Measurements from ENCODE around the gene CCDC134. TPM values are rescaled to one million over a fixed set of nuclear protein-coding genes. Genes with fewer than 3 reads are reported as not detected.

Gene CCDC134
- total RNA-seq, 1 experiment from 2014 or later = 20.1 TPM

DNA sequence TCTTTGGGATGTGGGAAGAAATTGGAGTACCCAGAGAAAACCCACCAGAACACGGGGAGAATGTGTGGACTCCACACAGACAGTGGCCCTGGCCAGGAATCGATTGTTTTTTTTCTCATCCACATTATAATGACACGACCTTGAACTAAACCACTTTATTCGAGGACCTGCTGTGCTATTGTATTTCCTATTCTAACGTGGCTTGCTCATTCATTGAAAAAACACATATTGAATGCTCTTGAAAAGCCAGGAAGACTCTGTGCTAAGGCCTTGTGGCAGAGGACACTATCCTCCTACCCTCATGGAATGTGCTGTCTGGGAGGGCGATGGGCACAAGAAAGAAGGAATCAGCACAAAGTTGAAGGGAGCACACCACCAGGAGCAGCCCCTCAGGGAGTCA is 23.3 kb downstream of the CCDC134 start:
- CTCF ChIA-PET = no interaction called here
- DNase-seq = no peak
- Mint-ChIP-seq H3K36me3 (ENCODE audit: insufficient read depth, unreplicated experiment) (peaks cover 9% of the 10 kb centered on the region), H3K4me3 (ENCODE audit: low read depth, unreplicated experiment) (no peak overlapping the region), H3K27me3 (ENCODE audit: unreplicated experiment) (no peaks in the 10 kb centered on the region), H3K27ac (ENCODE audit: unreplicated experiment) (no peak overlapping the region), H3K4me1 (ENCODE audit: low read depth, unreplicated experiment) (peaks cover 20% of the 10 kb centered on the region), H3K9me3 (ENCODE audit: low read depth, unreplicated experiment) (no peaks in the 10 kb centered on the region)
- no TSS peak for BruUV-seq (replicated peaks)
- intact Hi-C loops (cut with micrococcal nuclease; ENCODE audit: unreplicated experiment) = no loop called here
- TF ChIP-seq, protein P1, sequence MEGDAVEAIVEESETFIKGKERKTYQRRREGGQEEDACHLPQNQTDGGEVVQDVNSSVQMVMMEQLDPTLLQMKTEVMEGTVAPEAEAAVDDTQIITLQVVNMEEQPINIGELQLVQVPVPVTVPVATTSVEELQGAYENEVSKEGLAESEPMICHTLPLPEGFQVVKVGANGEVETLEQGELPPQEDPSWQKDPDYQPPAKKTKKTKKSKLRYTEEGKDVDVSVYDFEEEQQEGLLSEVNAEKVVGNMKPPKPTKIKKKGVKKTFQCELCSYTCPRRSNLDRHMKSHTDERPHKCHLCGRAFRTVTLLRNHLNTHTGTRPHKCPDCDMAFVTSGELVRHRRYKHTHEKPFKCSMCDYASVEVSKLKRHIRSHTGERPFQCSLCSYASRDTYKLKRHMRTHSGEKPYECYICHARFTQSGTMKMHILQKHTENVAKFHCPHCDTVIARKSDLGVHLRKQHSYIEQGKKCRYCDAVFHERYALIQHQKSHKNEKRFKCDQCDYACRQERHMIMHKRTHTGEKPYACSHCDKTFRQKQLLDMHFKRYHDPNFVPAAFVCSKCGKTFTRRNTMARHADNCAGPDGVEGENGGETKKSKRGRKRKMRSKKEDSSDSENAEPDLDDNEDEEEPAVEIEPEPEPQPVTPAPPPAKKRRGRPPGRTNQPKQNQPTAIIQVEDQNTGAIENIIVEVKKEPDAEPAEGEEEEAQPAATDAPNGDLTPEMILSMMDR (IDR thresholded peaks at IDR 0.05; ENCODE audit: unreplicated experiment) = no peak

DNA sequence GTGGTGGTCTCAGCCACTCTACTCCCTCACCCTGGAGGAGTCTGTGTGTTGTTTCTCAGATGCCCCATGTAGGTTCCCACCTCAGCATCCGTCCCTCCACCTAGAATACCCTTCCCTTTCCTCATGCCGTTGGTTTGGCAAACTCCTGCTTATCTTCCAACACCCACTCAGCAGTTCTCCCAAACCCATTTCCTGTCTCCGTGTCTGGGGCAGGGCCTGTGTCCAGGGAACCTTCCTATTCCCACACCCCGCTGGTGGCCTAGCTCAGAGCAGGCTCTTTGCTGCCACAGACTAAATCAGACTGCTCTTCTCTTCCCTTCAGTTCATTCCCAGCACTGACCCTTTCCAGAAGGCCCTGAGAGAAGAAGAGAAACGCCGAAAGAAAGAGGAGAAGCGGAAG is 24.9 kb downstream of the CCDC134 start:
- TF ChIP-seq, protein P1 (IDR thresholded peaks at IDR 0.05; ENCODE audit: unreplicated experiment) = no peak
- Mint-ChIP-seq H3K36me3 (ENCODE audit: insufficient read depth, unreplicated experiment) (peaks cover 9% of the 10 kb centered on the region), H3K4me3 (ENCODE audit: low read depth, unreplicated experiment) (no peak overlapping the region), H3K27me3 (ENCODE audit: unreplicated experiment) (no peaks in the 10 kb centered on the region), H3K9me3 (ENCODE audit: low read depth, unreplicated experiment) (no peaks in the 10 kb centered on the region), H3K4me1 (ENCODE audit: low read depth, unreplicated experiment) (peaks cover 28% of the 10 kb centered on the region), H3K27ac (ENCODE audit: unreplicated experiment) (no peak overlapping the region)
- intact Hi-C loops (cut with micrococcal nuclease; ENCODE audit: unreplicated experiment) = no loop called here
- BruUV-seq (replicated peaks) = no TSS peak
- CTCF ChIA-PET = no interaction called here
- DNase-seq = no peak

GRCh38 chr22:41826021-41826420 is 25.5 kb downstream of the CCDC134 start:
- H3K4me1 Mint-ChIP-seq (ENCODE audit: low read depth, unreplicated experiment) = peaks cover 28% of the 10 kb centered on the region
- no peak overlapping the region for H3K27ac Mint-ChIP-seq (ENCODE audit: unreplicated experiment)
- no peaks in the 10 kb centered on the region for H3K27me3 Mint-ChIP-seq (ENCODE audit: unreplicated experiment)
- H3K9me3 Mint-ChIP-seq (ENCODE audit: low read depth, unreplicated experiment) = no peaks in the 10 kb centered on the region
- H3K4me3 Mint-ChIP-seq (ENCODE audit: low read depth, unreplicated experiment) = no peak overlapping the region
- peaks cover 5% of the 10 kb centered on the region for H3K36me3 Mint-ChIP-seq (ENCODE audit: insufficient read depth, unreplicated experiment)
- no TSS peak for BruUV-seq (replicated peaks)
- CTCF ChIA-PET = no interaction called here
- intact Hi-C loops (cut with micrococcal nuclease; ENCODE audit: unreplicated experiment) = no loop called here
- no peak for DNase-seq
- TF ChIP-seq, protein P1 (IDR thresholded peaks at IDR 0.05; ENCODE audit: unreplicated experiment) = no peak

DNA sequence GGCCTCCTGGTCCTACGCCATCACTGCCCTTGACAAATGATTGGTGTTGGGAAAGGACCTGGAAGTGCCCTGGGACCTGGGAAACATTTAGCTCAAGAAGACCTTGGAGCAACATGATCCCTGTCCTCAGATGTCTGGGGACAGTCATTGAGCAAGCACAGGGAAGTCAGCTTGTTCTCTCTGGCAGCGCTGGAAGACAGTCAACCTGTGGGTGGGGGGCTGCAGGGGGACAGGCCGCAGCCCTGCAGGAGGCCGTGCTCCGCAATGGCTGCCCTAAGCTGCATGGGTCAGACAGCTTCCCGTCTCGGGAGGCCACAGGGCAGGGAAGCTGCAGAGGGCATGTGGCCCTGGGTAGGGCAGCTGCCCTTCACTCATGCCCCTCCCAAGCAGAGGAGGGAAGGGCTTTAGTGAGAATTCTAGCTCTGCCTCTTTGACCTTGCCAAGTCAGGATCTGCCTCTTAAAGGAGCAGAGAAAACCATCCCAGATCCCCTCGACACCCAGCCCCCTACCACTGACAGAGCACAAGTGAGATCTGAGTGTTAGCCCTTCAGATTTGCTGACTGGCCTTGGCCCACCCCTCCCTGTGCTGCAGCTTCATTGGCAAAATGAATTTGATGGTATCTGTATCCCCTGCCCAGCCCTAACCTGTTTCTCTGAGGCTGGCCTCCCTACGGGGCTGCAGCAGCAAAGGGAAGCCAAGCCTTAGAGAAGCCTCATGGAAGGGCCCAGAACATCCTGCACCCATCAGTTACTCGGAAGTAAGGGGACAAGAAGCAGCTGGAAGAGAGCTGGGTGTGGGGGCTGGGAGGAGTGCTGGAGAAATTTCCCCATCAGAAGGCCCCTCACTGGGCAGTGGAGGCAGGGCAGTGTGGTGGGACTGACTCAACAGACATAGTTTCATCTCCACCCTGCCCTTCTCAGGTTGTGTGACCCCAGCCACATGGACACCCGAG is 26.2 kb downstream of the CCDC134 start:
- TF ChIP-seq, protein P1 (IDR thresholded peaks at IDR 0.05; ENCODE audit: unreplicated experiment) = no peak
- Mint-ChIP-seq H3K36me3 (ENCODE audit: insufficient read depth, unreplicated experiment) (peaks cover 5% of the 10 kb centered on the region), H3K4me3 (ENCODE audit: low read depth, unreplicated experiment) (no peak overlapping the region), H3K9me3 (ENCODE audit: low read depth, unreplicated experiment) (no peaks in the 10 kb centered on the region), H3K4me1 (ENCODE audit: low read depth, unreplicated experiment) (peaks cover 28% of the 10 kb centered on the region), H3K27me3 (ENCODE audit: unreplicated experiment) (no peaks in the 10 kb centered on the region), H3K27ac (ENCODE audit: unreplicated experiment) (no peak overlapping the region)
- no peak for DNase-seq
- BruUV-seq (replicated peaks) = no TSS peak
- CTCF ChIA-PET = interaction anchor here (0.6 kb wide), 1 partner anchor 34 kb away, joined by 3 read pairs; no protein-coding TSS in a partner anchor
- intact Hi-C loops (cut with micrococcal nuclease; ENCODE audit: unreplicated experiment) = no loop called here
